ENCODE results near the gene ARHGAP10.

Gene ARHGAP10

GRCh38 chr4:148055844-148056243, 324.0 kb downstream of the ARHGAP10 start:
- DNase-seq = no peak

- DNase-seq = no peak
These were observed 325.0 kb downstream of the ARHGAP10 start for GRCh38 chr4:148056879-148057278.

- DNase-seq = no peak
These were observed 325.6 kb downstream of the ARHGAP10 start for GRCh38 chr4:148057516-148057915.

GRCh38 chr4:148057984-148058859, 326.3 kb downstream of the ARHGAP10 start:
- no peak for DNase-seq

- DNase-seq = no peak
These were observed 327.8 kb downstream of the ARHGAP10 start for GRCh38 chr4:148059617-148060180.

GRCh38 chr4:148060264-148061140, 328.6 kb downstream of the ARHGAP10 start:
- no peak for DNase-seq

GRCh38 chr4:148061141-148061481, 329.2 kb downstream of the ARHGAP10 start:
- DNase-seq = no peak

GRCh38 chr4:148061795-148062194, 329.9 kb downstream of the ARHGAP10 start:
- DNase-seq = no peak

GRCh38 chr4:148062301-148062950, 330.5 kb downstream of the ARHGAP10 start:
- no peak for DNase-seq

- DNase-seq = no peak
These were observed 332.6 kb downstream of the ARHGAP10 start for GRCh38 chr4:148064451-148064850.

- no peak for DNase-seq
These were observed 333.2 kb downstream of the ARHGAP10 start for GRCh38 chr4:148065075-148065474.

GRCh38 chr4:148067301-148067916, 335.5 kb downstream of the ARHGAP10 start:
- no peak for DNase-seq

- DNase-seq = no peak
These were observed 336.4 kb downstream of the ARHGAP10 start for GRCh38 chr4:148068065-148068911.

- DNase-seq = no peak
These were observed 337.4 kb downstream of the ARHGAP10 start for GRCh38 chr4:148069086-148069894.

- no peak for DNase-seq
These were observed 337.9 kb downstream of the ARHGAP10 start for GRCh38 chr4:148069895-148070178.

GRCh38 chr4:148071009-148071408, 339.1 kb downstream of the ARHGAP10 start:
- no peak for DNase-seq

- no peak for DNase-seq
These were observed 340.9 kb downstream of the ARHGAP10 start for GRCh38 chr4:148072789-148073188.

- no peak for DNase-seq
These were observed 341.5 kb downstream of the ARHGAP10 start for GRCh38 chr4:148073349-148073748.

GRCh38 chr4:148074462-148074861, 342.6 kb downstream of the ARHGAP10 start:
- DNase-seq = no peak

GRCh38 chr4:148075438-148075837, 343.6 kb downstream of the ARHGAP10 start:
- no peak for DNase-seq

- no peak for DNase-seq
These were observed 345.1 kb downstream of the ARHGAP10 start for GRCh38 chr4:148076964-148077363.
